Measurements from ENCODE around the gene PPP1R3C. TPM values are rescaled to one million over a fixed set of nuclear protein-coding genes. Genes with fewer than 3 reads are reported as not detected.

PPP1R3C gene
- total RNA-seq, 4 donors from 2014 or later = 2.1 to 4.4 (median 2.7) TPM

GRCh38 chr10:91629715-91630549 lies 2.9 kb downstream of the PPP1R3C start:
- TF ChIP-seq CTCF (IDR thresholded peaks at IDR 0.05) (no peak), POLR2A (IDR thresholded peaks at IDR 0.05) (no peak)
- Histone ChIP-seq H3K4me3 (replicated peaks in 1 of 3) (no peak overlapping the region), H3K4me1 (peaks cover 0 to 6% of the 10 kb centered on the region in 2 donors)

GRCh38 chr10:91628383-91628782 lies 4.5 kb downstream of the PPP1R3C start:
- intact Hi-C loops (cut with DNase I) = no loop called here
- H3K27ac ChIP-seq = no peak overlapping the region
- DNase-seq = no peak
- no peaks in the 10 kb centered on the region for H3K27me3 ChIP-seq
- WGBS, 2 donors = 88 to 91% methylated on average over 1 of the region's 1 CpG
- H3K4me3 ChIP-seq (replicated peaks in 1 of 3) = no peak overlapping the region
- H3K4me1 ChIP-seq = peaks cover 0 to 4% of the 10 kb centered on the region in 2 donors
- H3K36me3 ChIP-seq = no peaks in the 10 kb centered on the region
- no peaks in the 10 kb centered on the region for H3K9me3 ChIP-seq
- TF ChIP-seq CTCF (IDR thresholded peaks at IDR 0.05) = no peak
- no peak for TF ChIP-seq POLR2A (IDR thresholded peaks at IDR 0.05)

More at GRCh38 chr10:91629715-91630549, 2.9 kb downstream of the PPP1R3C start:
- no peaks in the 10 kb centered on the region for H3K27me3 ChIP-seq
- intact Hi-C loops (cut with DNase I) = loop anchor here (5.0 to 10.0 kb wide), 3 partner anchors 75 to 245 kb away; no protein-coding TSS in a partner anchor
- DNase-seq = no peak
- H3K27ac ChIP-seq = no peak overlapping the region
- WGBS, 2 donors = 92 to 95% methylated on average over 11 of the region's 11 CpGs
- H3K9me3 ChIP-seq = no peaks in the 10 kb centered on the region
- H3K36me3 ChIP-seq = no peaks in the 10 kb centered on the region

- Histone ChIP-seq H3K27ac (no peak overlapping the region), H3K36me3 (no peaks in the 10 kb centered on the region)
- intact Hi-C loops (cut with DNase I) = no loop called here
Measured at GRCh38 chr10:91627344-91628102, 5.3 kb downstream of the PPP1R3C start.

GRCh38 chr10:91626936-91627335 lies 5.9 kb downstream of the PPP1R3C start:
- no peak for TF ChIP-seq POLR2A (IDR thresholded peaks at IDR 0.05)
- TF ChIP-seq CTCF (IDR thresholded peaks at IDR 0.05) = no peak
- H3K27me3 ChIP-seq = no peaks in the 10 kb centered on the region
- no peak for DNase-seq
- H3K4me3 ChIP-seq (replicated peaks in 1 of 3) = no peak overlapping the region
- intact Hi-C loops (cut with DNase I) = no loop called here
- no peaks in the 10 kb centered on the region for H3K4me1 ChIP-seq
- no peaks in the 10 kb centered on the region for H3K36me3 ChIP-seq
- H3K27ac ChIP-seq = no peak overlapping the region
- WGBS, 2 donors = 90 to 95% methylated on average over 2 of the region's 2 CpGs
- no peaks in the 10 kb centered on the region for H3K9me3 ChIP-seq

More at GRCh38 chr10:91627344-91628102, 5.3 kb downstream of the PPP1R3C start:
- DNase-seq = no peak
- H3K4me1 ChIP-seq = no peaks in the 10 kb centered on the region
- WGBS, 2 donors = 79 to 87% methylated on average over 7 of the region's 7 CpGs
- no peaks in the 10 kb centered on the region for H3K27me3 ChIP-seq
- H3K4me3 ChIP-seq (replicated peaks in 1 of 3) = no peak overlapping the region
- no peaks in the 10 kb centered on the region for H3K9me3 ChIP-seq
- no peak for TF ChIP-seq CTCF (IDR thresholded peaks at IDR 0.05)
- no peak for TF ChIP-seq POLR2A (IDR thresholded peaks at IDR 0.05)

- intact Hi-C loops (cut with DNase I) = no loop called here
- Histone ChIP-seq H3K4me3 (replicated peaks in 1 of 3) (no peak overlapping the region), H3K27ac (no peak overlapping the region), H3K9me3 (no peaks in the 10 kb centered on the region), H3K27me3 (no peaks in the 10 kb centered on the region), H3K4me1 (no peaks in the 10 kb centered on the region), H3K36me3 (no peaks in the 10 kb centered on the region)
- TF ChIP-seq CTCF (IDR thresholded peaks at IDR 0.05) (no peak), POLR2A (IDR thresholded peaks at IDR 0.05) (no peak)
- DNase-seq = no peak
Measured at GRCh38 chr10:91624633-91625032, 8.2 kb downstream of the PPP1R3C start.
